DOHH2 (cell line): ENCODE measurements around the gene ECHDC1.

Experiments used
- H3F3A ChIP-seq: fragments of 200-600 bp; sonication (generic), shearing (Covaris generic); 2 replicates; pipeline ENCODE4 v1.6.0; 2016; ENCODE audit warnings: antibody characterized with exemption, mild to moderate bottlenecking; ENCODE audit not compliant: control insufficient read depth, insufficient read depth
- H3K27ac ChIP-seq: fragments of 200-600 bp; sonication (generic); 2 replicates; pipeline ENCODE4 v1.5.1; 2014; ENCODE audit warnings: low read depth, mild to moderate bottlenecking, low read length, moderate library complexity
- H3K27me3 ChIP-seq: fragments of 200-600 bp; sonication (generic); 2 replicates; pipeline ENCODE4 v1.6.1; 2014; ENCODE audit warnings: mild to moderate bottlenecking, low read length, mixed read lengths; ENCODE audit not compliant: control insufficient read depth
- H3K36me3 ChIP-seq: fragments of 200-600 bp; sonication (generic); 2 replicates; pipeline ENCODE4 v1.6.1; 2014; ENCODE audit warnings: mild to moderate bottlenecking, low read length, moderate library complexity, mixed read lengths; ENCODE audit not compliant: control insufficient read depth
- H3K4me1 ChIP-seq: fragments of 200-600 bp; sonication (generic); 2 replicates; pipeline ENCODE4 v1.6.1; 2014; ENCODE audit warnings: mild to moderate bottlenecking, low read length, mixed read lengths; ENCODE audit not compliant: control insufficient read depth
- H3K4me2 ChIP-seq: fragments of 200-600 bp; sonication (generic); 2 replicates; pipeline ENCODE4 v1.6.0; 2014; ENCODE audit warnings: mild to moderate bottlenecking, low read length, moderate library complexity
- H3K4me3 ChIP-seq: fragments of 200-600 bp; sonication (generic); 2 replicates; pipeline ENCODE4 v1.5.1; 2014; ENCODE audit warnings: mild to moderate bottlenecking, low read length, mixed read lengths
- H3K79me2 ChIP-seq: fragments of 200-600 bp; sonication (generic); 2 replicates; pipeline ENCODE4 v1.6.1; 2014; ENCODE audit warnings: mild to moderate bottlenecking, low read length, mixed read lengths; ENCODE audit not compliant: control insufficient read depth
- H3K9me2 ChIP-seq: fragments of 200-600 bp; sonication (generic); replicated peaks from 2 replicates; pipeline ENCODE4 v1.6.1; 2014; ENCODE audit warnings: mild to moderate bottlenecking, low read length, mixed read lengths; ENCODE audit not compliant: control insufficient read depth
- H3K9me3 ChIP-seq: fragments of 200-600 bp; sonication (generic); 2 replicates; pipeline ENCODE4 v1.6.1; 2014; ENCODE audit warnings: antibody characterized with exemption, low read length, mixed read lengths; ENCODE audit not compliant: control insufficient read depth, insufficient read depth
- H4K20me1 ChIP-seq: fragments of 200-600 bp; sonication (generic); 2 replicates; pipeline ENCODE4 v1.6.0; 2014; ENCODE audit warnings: low read depth, mild to moderate bottlenecking, antibody characterized with exemption, low read length, moderate library complexity; ENCODE audit not compliant: control insufficient read depth, insufficient read depth
- CTCF ChIP-seq: fragments of 200-600 bp; sonication (generic); IDR thresholded peaks from one replicate; pipeline ENCODE4 v1.5.1; 2014; ENCODE audit warnings: antibody characterized with exemption, mild to moderate bottlenecking, low read depth, low read length; ENCODE audit not compliant: poor library complexity, severe bottlenecking
- EZH2phosphoT487 ChIP-seq: fragments of 200-600 bp; sonication (generic); IDR thresholded peaks from 2 replicates; pipeline ENCODE4 v1.6.1; 2017; ENCODE audit warnings: borderline replicate concordance, mild to moderate bottlenecking, antibody characterized with exemption, low read length, moderate library complexity, mixed read lengths

The ECHDC1 gene

DNA sequence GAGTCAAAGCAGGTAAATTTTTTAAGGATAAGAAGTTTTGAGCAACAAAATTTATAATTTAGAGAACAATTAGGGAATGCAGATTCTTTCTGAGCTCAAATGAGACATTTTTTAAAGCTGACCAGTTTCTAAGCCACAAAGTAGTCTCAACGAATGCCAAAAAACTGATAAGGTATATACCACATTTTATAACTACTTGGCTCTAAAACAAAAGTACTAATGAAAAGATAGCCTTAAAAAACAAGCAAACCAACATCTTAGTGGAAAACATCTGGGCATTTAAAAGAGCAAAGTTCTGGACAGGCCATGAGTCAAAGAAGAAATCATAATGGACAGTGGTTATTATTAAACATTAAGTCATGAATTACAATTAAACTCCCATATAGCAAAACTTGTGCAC is 99.9 kb downstream of the ECHDC1 start:
- Histone ChIP-seq H3K4me2 (no peak overlapping the region), H3K36me3 (no peaks in the 10 kb centered on the region), H3K27me3 (0 out of 2 replicates have a peak, but pooled peaks cover 2% of the 10 kb centered on the region), H3K9me2 (no peaks in the 10 kb centered on the region), H3K9me3 (no peaks in the 10 kb centered on the region), H3K79me2 (no peaks in the 10 kb centered on the region), H3K4me3 (no peak overlapping the region), H3F3A (no peaks in the 10 kb centered on the region), H3K4me1 (no peaks in the 10 kb centered on the region), H4K20me1 (no peaks in the 10 kb centered on the region), H3K27ac (no peak overlapping the region)
- TF ChIP-seq CTCF (no peak), EZH2phosphoT487 (no peak)
